IPS-18a (cell line): ENCODE measurements around the gene VEGFB.

Experiments
- H3K27ac ChIP-seq: one replicate; pipeline ENCODE4 v1.5.1; 2013; ENCODE audit warnings: low read length
- H3K27me3 ChIP-seq: one replicate; pipeline ENCODE4 v1.6.1; 2013; ENCODE audit warnings: mild to moderate bottlenecking, low read length; ENCODE audit not compliant: control insufficient read depth, insufficient read depth
- H3K36me3 ChIP-seq: one replicate; pipeline ENCODE4 v1.6.1; 2013; ENCODE audit warnings: low read depth, low read length; ENCODE audit not compliant: control insufficient read depth
- H3K4me1 ChIP-seq: one replicate; pipeline ENCODE4 v1.6.1; 2013; ENCODE audit warnings: low read depth, low read length; ENCODE audit not compliant: control insufficient read depth
- H3K4me3 ChIP-seq: one replicate; pipeline ENCODE4 v1.5.1; 2013; ENCODE audit warnings: low read length
- H3K9ac ChIP-seq: one replicate; pipeline ENCODE4 v1.6.1; 2013; ENCODE audit warnings: mild to moderate bottlenecking, low read length, moderate library complexity
- H3K9me3 ChIP-seq: one replicate; pipeline ENCODE4 v1.6.1; 2013; ENCODE audit warnings: low read depth, low read length; ENCODE audit not compliant: control insufficient read depth

VEGFB gene

DNA sequence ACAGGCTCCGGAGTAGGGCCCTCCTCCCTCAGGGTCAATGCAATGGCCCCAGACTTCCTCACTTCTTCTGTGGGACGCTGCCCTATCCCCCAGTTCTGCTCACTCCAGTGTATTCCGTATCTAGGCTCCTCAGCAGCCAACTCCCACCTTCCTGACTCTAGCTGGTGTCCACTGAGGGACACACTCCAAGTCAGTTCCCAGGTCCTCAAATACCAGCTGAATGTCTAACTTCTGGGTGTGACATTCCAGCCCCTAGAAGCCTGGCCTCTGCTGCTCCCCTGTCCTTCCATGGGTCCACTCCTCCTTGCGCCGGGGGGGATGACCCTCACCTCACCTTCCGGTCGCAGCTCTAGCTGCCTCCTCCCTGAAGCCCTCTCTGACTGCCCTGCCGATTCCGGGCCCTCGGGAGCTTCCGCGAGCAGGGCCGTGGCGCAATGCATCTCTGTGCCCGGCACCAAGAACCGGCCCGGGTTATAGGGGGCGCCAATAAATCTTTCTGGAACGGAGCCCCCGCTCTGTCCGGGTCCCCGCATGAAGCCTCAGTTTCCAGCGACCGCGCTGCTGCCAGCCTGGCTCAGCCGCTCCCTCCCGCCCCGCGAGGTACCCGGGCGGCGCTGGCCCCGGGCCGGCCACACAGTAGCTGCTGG, 34.6 kb downstream of the VEGFB start:
- Histone ChIP-seq H3K9me3 (no peaks in the 10 kb centered on the region), H3K9ac (peak overlapping the region; percentile 69), H3K4me1 (peaks cover 6% of the 10 kb centered on the region), H3K4me3 (peak overlapping the region; percentile 76), H3K36me3 (peaks cover 15% of the 10 kb centered on the region), H3K27me3 (no peaks in the 10 kb centered on the region), H3K27ac (no peak overlapping the region)

DNA sequence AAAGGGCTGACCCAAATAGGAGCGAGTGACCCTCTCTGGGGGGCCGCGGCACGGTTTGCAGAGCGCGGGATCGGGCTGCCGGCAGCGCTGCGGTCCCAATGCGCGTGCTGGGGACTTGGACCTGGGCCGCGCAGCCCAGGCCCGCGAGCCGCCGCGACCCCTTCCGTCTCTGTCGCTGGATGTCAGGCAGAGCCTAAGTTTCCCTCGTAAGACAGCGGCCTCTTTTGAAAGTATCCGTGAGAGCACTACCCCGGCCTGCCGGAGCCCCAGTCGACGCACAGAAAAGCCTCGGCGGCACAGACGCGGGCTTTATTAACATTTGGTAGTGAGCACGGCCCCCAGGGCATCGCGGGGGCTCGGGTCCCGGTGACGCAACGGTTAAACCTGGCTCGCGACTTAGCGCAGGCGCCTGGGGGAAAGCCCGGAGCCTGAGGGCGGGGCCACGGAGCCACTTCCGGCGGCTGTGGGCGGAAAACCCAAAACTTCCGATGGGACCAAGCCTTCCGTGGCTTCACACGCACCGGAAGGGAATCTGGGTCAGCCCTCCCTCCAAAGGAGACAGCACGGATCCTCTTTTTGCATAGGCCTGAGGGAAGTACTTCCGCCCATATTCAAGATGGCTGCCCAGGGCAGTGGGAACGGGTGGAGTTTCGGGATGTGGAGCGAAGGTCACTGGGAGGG, 35.3 kb downstream of the VEGFB start:
- peak overlapping the region; percentile 76 for H3K4me3 ChIP-seq
- H3K9ac ChIP-seq = peak overlapping the region; percentile 69
- H3K36me3 ChIP-seq = peaks cover 13% of the 10 kb centered on the region
- peak overlapping the region; percentile 53 for H3K27ac ChIP-seq
- peaks cover 6% of the 10 kb centered on the region for H3K4me1 ChIP-seq
- H3K9me3 ChIP-seq = no peaks in the 10 kb centered on the region
- H3K27me3 ChIP-seq = no peaks in the 10 kb centered on the region

DNA sequence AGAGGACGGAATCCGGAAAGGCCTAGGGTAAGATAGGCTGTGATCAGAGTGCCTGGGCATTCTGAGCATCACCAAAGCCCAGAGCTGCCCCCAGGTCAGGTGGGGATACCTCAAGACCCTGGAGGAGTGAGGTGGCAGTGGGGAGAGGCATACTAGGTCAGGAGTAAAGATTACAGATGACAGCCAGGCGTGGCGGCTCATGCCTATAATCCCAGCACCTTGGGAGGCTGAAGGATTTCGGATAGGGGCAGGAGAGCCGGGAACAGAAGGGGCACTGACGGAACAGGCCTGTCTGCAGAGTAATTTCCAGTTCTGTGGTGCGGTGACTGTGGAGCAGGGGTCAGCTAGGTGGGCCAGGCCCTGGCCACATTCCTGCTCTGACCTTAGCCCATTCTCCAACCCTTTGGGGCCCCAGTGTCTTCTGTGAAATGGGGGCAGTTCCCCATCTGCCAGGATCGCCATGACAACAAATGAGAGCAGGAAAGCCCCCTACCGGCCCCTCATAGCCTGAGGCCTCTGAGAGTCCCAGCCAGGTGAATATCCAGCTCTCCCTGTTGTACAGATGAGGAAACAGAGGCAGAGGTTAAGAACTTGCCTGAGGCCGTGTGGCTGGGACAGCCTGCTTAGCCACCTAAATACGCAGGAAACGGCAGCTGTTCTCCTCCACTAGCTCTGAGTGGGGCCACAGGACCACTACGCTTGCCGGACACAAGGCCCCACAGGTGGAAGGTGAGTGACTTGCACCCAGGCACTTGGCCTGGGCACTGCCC, 40.8 kb downstream of the VEGFB start:
- H3K9me3 ChIP-seq = no peaks in the 10 kb centered on the region
- no peaks in the 10 kb centered on the region for H3K4me1 ChIP-seq
- H3K36me3 ChIP-seq = peaks cover 3% of the 10 kb centered on the region
- no peak overlapping the region for H3K9ac ChIP-seq
- H3K27me3 ChIP-seq = no peaks in the 10 kb centered on the region
- no peak overlapping the region for H3K4me3 ChIP-seq
- no peak overlapping the region for H3K27ac ChIP-seq

DNA sequence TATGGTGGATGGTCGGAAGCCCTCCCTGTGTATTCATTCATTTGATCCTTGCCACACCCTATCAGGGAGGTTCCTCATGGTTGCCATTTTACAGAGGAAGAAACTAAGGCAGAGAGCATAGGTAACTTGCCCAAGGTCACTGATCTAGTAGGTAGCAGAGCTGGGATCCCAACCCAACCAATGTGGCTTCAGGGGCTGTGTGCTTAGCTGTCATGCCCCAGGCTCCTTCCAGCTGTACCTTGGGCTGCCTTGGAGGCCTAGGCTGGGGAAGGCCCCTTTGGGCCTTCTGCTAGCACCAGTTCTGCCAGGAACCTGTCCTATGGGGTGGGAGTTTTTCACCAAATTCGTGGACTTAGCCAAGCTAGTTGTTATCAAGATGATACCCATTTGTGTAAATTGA, 41.5 kb downstream of the VEGFB start:
- no peak overlapping the region for H3K9ac ChIP-seq
- H3K27ac ChIP-seq = no peak overlapping the region
- no peaks in the 10 kb centered on the region for H3K4me1 ChIP-seq
- peaks cover 3% of the 10 kb centered on the region for H3K36me3 ChIP-seq
- no peaks in the 10 kb centered on the region for H3K27me3 ChIP-seq
- no peak overlapping the region for H3K4me3 ChIP-seq
- H3K9me3 ChIP-seq = no peaks in the 10 kb centered on the region

DNA sequence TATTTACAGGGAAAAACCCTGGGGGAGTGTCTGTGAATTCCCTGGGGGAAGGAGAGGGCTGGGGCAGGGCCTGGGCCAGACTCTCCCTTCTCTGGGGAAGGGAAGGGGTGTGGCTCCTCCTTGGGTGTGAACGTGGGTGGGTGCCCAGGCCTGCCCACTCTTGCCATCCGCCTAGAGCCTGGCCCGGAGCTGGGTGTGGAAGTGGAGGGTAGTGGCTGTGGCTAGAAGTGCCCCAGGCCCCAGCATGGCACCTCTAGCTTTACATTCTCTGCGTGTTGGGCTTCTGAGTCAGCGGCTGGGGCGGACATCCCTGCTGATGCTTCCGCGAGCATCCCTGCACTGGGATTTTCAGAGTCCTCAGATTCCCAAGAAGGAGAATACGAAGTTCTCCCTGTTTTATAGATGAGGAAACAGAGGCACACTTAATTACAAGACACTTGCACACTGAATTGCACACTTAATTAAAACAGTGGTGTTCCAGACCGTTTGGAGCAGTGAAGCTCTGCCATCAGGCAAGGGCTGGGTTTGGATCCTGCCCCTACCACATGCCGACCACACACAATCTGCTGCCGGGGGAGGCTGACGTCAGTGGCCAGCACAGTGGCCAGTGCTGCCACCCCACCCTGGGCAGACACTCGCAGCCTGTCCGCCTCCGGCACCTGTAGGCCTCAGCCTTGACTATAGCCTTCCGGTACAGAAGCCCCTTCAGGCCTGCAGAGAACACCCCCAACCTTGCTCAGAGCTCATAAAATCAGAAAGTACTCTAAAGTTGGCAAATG, 42.5 kb downstream of the VEGFB start:
- no peaks in the 10 kb centered on the region for H3K4me1 ChIP-seq
- H3K27ac ChIP-seq = no peak overlapping the region
- H3K4me3 ChIP-seq = no peak overlapping the region
- H3K36me3 ChIP-seq = peaks cover 3% of the 10 kb centered on the region
- no peak overlapping the region for H3K9ac ChIP-seq
- H3K27me3 ChIP-seq = no peaks in the 10 kb centered on the region
- no peaks in the 10 kb centered on the region for H3K9me3 ChIP-seq

DNA sequence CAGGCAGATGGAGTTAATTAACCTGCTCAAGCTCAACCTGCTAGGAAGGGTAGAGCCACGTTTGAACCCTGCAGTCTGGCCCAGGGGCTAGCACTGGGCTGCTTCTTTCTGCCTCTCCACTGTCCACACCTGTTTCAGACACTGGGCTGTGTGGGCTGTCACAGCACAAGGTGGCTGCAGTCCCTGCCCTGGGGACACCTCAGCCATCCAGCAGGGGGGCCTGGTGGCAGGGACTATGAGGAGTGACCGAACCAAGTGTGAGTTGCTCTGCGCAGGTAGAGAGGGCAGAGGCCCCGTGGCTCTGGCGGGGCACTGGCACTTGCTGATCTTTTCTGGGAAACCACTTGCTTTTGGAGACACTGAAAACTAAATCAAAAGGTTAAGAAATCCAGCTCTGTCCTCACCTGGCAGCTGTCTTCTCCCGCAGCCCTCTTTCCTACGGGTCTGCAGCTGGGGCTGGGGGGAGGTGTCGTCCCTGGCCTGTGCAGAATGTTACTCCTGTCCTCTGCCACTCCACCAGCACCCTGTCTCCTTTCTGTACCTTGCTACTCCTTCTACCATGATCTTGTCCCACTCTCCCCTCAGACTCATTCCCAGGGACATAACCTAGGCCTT, 44.3 kb downstream of the VEGFB start:
- peaks cover 3% of the 10 kb centered on the region for H3K36me3 ChIP-seq

DNA sequence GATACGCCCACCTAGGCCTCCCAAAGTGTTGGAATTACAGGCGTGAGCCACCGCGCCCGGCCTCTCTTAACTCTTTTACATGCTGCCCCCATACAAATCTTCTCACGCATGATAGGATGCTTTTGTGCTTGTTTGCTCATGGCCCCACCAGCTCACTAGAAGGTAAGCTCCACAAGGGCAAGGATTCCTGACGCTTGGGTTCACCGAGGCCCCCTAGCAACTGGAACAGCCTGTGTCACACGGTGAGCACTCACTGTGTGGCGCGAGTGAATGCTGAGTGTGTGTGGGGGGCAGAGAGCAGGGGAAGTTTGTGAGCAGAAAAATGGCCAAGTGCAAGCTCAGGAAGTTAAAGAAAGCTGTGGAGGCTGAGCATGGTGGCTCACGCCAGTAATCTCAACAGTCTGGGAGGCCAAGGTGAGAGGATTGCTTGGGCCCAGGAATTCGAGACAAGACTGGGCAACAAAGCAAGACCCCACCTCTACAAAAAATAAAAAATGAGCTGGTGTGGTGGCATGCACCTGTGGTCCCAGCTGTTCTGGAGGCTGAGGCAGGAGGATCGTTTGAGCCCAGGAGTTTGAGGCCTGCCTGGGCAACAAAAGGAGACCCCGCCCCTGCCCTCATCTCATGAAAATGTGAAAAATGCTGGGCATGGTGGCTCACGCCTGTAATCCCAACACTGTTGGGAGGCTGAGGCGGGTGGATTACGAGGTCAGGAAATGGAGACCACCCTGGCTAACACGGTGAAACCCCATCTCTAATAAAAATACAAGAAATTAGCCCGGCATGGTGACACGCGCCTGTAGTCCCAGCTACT, 47.8 kb downstream of the VEGFB start:
- Histone ChIP-seq H3K27ac (no peak overlapping the region), H3K36me3 (no peaks in the 10 kb centered on the region), H3K4me3 (no peak overlapping the region), H3K4me1 (peaks cover 3% of the 10 kb centered on the region), H3K9ac (no peak overlapping the region), H3K27me3 (no peaks in the 10 kb centered on the region), H3K9me3 (no peaks in the 10 kb centered on the region)

More for the DNA sequence above, 44.3 kb downstream of the VEGFB start:
- H3K9ac ChIP-seq = no peak overlapping the region
- H3K4me1 ChIP-seq = no peaks in the 10 kb centered on the region
- no peak overlapping the region for H3K4me3 ChIP-seq
- H3K27ac ChIP-seq = no peak overlapping the region
- H3K27me3 ChIP-seq = no peaks in the 10 kb centered on the region
- no peaks in the 10 kb centered on the region for H3K9me3 ChIP-seq

DNA sequence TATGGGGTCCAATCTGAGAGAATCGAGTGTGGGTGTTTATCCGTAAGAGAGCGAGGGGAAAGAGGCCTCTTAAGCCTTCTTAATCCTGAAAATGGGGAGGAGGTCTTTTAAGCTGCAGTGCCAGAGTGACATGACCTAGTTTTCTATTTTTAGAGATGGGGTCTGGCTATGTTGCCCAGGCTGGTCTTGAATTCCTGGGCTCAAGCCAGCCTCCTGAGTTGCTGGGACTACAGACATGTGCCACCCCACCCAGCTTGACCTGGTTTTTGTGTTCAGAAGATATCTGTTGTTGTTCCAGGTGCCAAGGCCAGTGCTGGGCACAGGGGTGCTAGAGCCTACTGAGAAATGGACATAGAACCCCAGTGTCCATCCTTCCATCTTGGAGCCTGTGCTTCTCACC, 48.7 kb downstream of the VEGFB start:
- no peak overlapping the region for H3K27ac ChIP-seq
- H3K36me3 ChIP-seq = no peaks in the 10 kb centered on the region
- no peak overlapping the region for H3K4me3 ChIP-seq
- H3K27me3 ChIP-seq = no peaks in the 10 kb centered on the region
- H3K9me3 ChIP-seq = no peaks in the 10 kb centered on the region
- H3K4me1 ChIP-seq = peaks cover 3% of the 10 kb centered on the region
- no peak overlapping the region for H3K9ac ChIP-seq

DNA sequence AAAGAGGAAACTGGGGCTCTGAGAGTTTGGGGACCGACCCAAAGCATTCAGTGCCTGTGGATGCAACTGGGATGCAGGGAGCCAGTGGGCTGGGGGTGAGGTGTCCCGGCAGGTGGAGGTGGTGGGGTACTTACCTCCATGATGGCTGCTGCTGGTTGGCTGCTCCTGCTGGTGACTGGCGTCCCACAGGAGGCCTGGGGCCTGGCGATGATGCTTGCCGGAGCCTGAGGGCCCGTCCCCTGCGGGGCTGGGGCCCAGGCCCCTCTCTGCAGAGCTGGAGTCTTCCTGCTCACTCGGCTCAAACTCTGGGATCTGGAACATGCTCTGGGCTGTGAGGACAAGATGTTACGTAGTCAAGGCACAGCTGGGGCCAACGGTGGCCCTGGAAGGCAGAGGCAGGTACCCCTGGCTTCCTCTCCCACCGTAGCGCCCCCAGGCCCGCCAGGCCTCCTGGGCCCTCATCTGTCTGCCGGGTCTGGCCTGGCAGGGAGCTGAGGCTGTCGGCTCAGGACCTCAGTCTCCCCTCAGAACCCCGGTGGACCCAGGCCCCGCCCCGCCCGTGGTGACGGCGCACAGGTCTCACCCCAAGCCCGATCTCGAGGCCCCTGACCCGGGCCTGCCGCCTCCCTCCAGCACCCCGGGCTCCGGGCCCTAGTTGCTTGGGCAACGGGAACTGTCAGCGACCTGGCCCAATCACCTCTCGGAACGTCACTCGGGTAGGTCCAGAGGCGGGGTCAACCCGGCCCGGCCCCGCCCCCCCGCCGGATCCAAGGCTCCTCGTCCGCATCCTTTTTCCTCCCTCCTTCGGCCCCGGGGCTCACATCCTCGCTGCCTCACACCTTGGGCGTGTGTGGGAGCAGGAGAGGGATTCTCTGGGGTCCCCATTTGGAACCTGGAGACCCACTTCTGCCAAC, 49.9 kb downstream of the VEGFB start, which contains the start of gene BAD:
Gene BAD (minus strand): TSS at position 618 of the 914 bp plus-strand sequence. CDS start 297 bp downstream, at position 321.
- Histone ChIP-seq H3K27me3 (peaks cover 4% of the 10 kb centered on the region), H3K27ac (no peak within 1 kb of the TSS), H3K4me3 (peak within 1 kb of the TSS; percentile 85), H3K9ac (peak within 1 kb of the TSS; percentile 67), H3K9me3 (no peaks in the 10 kb centered on the region), H3K4me1 (peaks cover 3% of the 10 kb centered on the region), H3K36me3 (no peaks in the 10 kb centered on the region)
